Islet precursor cell (in vitro differentiated cells): ENCODE results near the gene MARF1.
A peak's percentile ranks its signal among the peaks of the same experiment; 100 is the strongest.
"Not testable (repeated sequence)": the region's sequence is repeated elsewhere in the genome, so short reads cannot be mapped to it uniquely, and the experiment has no call there.

Experiments
- DNase-seq: peaks from one replicate; pipeline ENCODE4 v3.0.0-alpha.2; 2018

The MARF1 gene

DNA sequence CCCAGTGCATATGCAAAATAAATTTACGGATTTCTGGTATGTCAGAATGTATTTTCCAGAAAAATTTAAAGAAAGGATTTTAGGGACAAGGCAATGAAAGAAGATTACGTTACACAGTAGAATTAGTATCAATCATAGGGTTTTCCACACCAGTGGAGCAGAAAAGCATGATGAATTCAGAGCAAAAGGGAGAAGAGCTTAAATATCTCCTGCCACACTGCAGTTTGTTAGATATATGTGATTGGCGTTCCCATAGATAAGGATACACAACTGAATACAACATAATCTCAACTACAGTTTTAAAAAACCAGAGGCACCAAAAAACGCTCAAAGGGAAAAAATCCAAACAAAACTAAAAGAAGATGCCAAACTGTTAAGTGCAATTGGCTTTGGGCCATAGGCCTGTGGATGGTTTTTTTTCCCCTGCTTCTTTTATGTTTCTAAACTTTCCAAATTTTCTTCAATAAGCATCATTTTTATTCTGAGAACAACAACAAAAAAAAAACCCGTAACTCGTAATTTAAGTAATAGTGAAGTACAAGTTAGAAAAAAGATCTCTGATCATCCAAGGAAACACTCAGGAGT, 22.3 kb downstream of the MARF1 start:
- no peak for DNase-seq

DNA sequence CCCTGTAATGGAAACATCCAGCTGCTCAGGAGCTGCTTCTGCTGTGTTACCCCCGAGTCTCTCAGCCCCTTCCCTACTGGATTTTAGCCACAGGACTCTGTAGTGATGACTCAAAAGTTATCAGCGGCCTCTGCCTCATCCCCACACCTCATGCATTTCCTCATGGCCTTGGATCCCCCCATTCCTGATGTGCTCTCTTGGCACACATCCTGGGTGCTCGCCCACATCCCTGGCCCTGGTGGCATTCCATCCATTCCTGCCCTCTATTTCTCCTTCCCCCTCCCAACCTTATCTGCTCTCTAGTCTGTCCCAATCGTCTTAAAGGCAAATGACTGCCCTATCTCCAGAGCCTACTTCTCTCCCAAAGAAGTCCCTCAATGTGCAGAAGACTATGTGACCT, 24.6 kb downstream of the MARF1 start:
- DNase-seq = no peak

DNA sequence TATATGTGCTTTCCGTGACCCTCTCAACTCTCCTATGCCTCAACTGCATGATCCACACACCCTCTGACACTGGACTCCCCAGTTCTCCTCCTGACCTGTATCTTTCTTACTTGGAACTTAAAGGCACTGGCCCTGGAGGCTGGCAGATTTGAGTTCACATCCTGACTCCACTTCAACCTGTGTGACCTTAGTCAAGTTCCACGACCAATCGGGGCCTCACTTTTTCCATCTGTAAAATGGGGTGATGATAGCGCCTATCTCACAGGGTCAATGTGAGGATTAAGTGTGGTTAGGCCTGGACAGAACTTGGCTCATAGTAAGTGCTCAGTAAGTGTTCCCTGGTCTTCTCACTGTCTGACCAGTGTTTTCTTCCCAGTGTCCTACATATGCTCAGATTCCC, 25.1 kb downstream of the MARF1 start:
- no peak for DNase-seq

DNA sequence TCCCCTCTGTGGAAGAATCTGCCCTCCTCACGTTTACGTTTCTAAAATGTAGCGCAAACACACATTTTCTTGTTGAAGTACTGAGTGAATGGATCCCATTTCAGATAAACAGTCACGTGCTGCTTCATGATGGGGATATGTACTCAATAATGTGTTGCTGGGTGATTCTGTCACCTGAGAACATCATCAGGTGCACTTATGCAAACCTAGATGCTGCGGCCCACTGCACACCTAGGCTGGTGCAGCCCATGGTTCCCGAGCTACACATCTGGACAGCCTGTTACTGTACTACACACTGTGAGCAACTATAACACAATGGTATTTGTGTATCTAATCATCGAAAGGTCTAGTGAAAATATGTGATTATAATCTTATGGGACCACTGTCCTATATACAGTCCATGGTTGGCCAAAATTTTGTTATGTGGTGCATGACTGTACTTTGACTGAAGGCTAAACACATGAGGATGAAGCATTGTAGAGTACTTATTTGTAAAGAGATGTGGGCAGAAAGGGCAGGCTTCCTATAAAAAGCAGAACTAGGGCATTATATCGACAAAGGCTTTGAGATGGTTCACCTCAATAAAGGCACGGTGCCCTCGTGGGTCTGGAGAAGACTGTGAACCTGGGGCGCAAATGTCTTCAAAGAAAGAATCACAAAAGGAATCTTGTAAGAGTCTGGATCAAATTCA, 26.3 kb downstream of the MARF1 start:
- DNase-seq = no peak

DNA sequence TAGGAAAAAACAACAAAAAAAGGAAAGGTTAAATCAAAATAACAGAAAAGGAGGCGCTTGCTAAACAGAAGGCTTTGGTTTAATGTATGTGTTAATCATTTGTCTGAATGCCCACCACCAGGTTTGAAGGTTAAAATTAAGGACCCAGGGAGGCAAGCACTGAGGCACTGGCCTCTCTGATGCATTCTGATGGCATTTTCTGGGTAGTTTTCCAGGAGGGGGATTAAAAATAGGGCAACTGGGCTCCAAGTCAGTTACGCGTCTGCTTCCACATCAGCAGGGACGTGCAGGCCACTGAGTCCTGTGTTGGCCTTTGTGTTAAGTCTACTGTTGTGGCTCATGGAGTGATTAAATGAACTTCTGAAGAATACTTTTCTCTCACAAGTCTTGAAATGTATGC, 26.9 kb downstream of the MARF1 start:
- DNase-seq = no peak

DNA sequence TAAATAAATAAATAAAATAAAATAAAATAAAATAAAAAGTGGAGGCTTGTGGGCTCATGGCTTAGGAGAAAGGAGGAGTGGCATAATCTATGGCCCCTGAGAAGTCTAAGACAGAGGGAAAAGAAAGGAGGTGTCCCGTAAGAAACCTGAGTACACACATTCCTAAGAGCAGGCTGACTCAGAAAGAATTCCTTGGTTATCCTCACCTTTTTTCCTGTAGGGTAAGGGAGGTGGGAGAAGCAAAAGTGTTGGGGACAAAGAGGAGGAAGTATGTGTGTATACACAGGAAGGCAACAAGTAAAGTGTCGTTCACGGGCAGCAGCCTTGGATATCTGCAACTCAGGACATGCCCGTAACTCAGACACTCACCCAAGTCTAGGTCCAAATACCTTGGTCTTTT, 29.3 kb downstream of the MARF1 start:
- no peak for DNase-seq

DNA sequence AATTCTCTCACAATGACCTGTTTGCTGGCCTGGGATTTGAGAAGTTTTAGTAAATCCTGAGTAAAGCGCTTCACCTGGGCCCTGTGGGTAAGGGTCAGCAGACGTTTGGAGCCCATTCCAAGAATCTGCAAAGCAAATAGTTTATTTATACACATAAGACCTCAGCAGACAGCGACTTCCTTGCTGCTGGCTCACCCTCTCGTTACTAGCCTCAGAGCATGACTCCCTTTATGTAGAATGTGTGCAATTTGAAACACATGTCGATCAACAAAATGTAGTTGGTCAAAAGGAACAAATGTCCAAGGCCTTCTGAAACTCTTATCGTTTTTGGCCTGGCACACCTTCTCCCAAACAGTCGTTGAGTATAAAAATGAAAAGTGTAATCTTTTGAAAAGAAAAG, 31.3 kb downstream of the MARF1 start:
- no peak for DNase-seq

DNA sequence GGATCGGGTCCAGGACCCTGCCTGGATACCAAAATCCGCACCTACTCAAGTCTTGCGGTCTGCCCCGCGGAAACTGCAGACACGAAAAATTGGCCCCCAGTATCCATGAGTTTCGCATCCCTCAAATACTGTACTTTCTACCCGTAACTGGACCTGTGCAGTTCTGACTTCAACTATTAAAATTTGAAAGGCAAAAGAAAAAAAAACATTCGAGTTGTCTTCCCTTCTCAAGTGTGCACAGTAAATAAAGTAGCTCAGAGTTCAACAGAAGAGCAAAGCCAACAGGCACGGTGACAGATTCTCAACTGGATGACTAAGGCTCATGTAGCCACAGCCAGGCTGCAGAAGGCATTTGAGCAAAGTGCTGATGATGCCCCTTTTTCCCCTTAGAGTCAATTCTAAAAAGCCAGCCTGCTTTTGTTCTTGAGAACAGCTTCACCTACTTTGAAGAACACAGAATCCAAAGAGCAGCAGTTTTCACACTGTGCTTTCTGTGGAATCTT, 32.5 kb downstream of the MARF1 start:
- DNase-seq = no peak

DNA sequence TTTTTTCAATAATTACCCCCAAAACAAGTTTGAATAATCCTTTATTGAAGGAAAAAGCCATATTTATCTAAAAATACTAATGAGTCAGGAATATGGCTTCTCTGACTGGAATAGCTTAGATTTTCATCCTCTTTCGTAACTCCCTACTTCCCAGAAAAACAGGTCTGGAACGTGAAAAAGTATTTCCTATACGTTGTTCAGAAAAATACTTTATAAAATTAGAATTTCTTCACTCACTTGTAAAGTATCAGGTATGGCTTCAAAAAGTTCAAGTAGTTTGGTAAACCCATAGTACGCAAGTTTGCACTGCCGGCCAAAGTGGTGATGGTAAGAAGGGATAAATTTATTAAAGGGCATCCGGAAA, 33.7 kb downstream of the MARF1 start:
- DNase-seq = no peak

DNA sequence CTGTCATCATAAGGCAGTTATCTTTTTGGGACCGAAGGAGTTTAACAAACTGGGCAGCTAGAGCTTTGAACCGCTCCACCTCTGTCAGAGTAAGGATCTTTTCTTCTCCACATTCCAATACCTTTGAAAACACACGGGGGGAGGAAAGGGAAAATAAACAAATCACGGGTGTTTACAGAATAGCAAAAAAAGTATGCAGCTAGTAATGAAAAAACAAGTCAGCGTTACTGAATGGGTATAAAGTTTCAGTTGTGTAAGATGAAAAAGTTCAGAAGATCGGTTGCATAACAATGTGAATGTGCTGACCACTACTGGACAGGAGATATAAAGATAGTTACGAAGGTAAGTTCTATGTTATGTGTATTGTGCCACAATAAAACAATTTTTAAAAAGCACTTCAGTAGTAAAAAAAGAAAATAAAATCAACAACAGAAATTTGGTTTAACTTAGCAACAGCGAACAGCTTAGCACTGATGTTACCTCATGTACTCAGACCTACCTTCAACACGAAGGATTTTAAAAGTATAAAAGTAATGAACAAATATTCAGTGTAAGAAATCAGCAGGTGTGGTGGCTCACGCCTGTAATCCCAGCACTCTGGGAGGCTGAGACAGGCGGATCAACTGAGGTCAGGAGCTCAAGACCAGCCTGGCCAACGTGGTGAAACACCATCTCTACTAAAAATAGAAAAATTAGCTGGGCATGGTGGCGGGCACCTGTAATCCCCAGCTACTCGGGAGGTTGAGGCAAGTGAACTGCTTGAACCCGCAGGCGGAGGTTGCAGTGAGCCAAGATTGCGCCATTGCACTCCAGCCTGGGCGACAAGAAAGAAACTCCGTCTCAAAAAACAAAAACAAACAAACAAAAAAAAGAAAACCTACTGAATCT, 34.3 kb downstream of the MARF1 start:
- DNase-seq = no peak

DNA sequence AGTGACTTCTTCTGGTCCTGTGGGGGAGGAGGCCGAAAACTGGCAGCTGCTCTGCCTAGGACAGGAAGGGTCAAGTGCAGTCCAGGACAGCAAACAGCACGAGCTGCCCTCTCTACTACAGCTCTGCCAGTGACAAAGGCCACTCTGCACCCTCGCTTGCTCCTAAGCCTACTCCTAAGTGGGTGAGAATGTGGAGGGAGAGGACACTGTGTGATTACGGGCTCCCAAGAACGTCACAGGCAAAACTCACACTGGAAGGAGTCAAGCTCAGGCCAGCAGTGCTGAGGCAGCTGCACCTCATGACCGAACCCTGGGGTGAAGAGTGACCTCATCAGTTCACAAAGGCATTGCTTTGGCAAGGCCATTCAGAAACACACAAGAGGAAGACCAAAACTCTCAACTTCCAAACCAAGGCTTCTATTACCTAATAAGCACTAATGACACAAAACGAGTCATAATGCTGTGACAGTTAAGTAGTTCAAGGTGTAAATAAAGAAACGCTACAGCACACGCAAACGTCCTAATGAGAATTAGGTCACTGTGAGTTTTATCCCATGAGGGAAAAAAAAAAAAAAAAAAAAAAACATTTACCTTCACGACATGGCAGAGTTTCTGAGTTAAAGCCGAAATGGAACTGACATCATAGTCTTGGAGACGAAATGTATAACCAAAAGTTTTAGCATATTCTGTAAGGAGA, 35.1 kb downstream of the MARF1 start:
- no peak for DNase-seq

DNA sequence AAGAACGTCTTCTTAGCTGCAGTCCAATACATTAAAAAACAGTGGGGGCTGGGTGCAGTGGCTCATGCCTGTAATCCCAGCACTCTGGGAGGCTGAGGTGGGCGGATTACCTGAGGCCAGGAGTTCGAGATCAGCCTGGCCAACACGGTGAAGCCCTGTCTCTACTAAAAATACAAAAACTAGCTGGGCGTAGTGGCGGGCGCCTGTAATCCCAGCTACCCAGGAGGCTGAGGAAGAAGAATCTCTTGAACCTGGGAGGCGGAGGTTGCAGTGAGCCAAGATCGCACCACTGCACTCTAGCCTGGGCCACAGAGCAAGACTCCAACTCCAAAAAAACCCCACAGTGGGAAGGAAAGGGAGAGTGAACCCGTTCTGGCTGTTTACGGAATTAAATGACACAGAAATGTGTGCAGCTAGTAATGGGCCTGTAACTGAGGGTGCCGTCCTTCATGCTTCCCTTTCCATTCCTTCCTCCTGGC, 35.7 kb downstream of the MARF1 start:
- not testable (repeated sequence) for DNase-seq

DNA sequence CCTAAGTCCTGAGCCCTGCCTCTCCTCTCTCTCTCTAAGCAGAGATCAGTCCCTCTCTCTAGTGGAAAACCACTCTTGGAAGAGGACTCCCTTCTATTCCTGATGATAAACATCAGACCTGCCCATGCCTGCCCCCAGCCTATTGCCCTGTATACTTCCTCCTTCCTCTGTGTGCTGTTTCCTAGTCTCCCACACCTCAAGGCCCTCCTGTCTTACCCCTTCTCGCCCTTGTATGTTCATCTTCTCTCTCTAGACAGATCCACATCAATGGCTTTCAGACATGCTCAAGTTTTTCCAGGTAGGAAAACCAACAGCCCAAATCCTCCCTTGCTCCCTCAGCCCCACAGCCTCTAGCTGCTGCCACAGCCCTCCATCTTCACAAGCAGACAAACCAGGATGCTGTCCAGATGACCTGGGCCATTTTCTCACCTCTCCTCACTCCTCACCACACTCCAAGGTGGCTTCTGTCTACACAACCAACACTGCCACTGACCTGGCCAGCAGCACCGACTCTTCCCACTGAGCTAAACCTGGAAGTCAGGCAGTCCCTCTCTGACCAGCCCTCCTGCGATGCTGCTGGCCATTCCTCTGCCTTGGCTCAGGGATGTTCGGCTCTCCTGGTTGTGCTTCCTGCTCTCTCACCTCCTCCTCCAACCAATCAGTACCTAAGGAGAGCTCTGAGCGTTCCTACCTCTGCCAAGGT, 36.3 kb downstream of the MARF1 start:
- DNase-seq = no peak

DNA sequence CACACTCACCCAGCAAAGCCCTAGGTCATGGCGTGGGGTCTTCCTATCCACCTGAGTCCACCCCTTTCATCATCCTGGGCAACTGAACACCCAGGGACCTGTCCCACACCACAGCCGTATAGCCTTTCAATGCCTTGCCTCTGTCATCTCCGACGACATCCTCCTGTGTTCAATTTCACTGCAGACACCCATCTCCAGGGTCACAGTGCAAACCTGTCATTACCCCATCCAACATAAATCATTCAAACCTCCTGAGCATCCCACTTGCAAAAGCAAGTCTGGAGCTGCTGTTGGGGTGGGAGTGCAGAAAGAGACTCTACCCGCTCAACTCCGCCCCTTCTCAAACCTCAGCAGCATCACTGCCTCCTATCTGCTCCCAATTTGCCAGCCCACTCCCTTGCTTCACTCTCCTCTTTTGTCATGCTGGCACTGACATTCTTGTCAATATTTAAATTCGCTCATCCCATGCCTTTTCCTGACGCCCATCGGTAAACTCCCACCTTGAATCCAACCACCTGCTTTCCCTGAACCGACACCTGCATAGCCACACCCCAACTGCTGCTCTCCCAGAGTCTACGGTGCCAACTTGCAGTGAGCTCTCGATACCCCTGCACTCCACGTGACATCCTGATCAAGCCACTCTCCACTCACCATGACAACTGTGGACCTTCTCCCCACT, 37.0 kb downstream of the MARF1 start:
- DNase-seq = no peak

DNA sequence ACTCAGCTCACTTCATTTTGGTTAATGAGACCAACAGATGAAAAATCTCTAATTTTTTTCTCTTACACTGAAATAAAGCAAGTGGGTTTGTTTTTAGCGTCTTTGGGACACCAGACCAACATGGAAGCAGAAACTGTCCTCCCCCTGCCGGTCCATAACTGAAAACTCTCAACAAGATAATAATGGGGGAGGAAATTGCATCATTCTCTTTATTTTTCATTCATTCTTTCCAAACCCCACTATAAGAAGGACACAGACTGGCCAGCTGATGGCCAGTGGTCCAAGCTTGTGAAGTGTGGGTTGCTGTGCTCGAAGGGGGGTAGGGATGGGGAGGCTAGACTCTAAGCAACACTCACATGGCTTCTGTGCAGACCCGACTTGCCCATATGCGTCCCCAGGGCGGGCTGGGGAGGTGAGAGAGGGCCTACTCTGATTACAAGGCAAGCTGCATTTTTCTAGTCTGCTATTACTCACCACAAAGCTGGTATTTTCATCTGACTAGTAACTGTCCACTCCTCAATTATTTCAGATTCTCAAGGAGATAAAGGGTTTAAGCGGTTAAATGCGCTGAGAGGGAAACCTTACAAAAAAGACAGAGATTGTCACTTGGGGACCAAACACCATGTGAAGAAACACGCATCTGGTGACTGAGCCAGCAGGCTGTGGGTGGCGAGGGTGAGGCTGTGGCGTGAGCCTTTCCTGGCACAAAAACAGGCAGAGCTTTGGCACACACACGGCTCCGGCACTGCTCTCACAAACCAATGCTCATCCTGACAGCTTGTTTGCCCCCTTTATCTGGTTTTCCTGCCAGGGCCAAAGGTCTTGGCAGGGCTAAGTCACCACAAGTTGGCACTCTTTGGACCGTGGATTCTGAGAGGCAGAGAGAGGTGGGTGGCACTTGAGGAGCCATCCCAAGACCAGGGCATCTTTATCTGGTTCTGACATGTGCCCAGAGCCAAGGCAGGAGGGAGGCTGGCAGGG, 38.2 kb downstream of the MARF1 start:
- peak; percentile 69 for DNase-seq

DNA sequence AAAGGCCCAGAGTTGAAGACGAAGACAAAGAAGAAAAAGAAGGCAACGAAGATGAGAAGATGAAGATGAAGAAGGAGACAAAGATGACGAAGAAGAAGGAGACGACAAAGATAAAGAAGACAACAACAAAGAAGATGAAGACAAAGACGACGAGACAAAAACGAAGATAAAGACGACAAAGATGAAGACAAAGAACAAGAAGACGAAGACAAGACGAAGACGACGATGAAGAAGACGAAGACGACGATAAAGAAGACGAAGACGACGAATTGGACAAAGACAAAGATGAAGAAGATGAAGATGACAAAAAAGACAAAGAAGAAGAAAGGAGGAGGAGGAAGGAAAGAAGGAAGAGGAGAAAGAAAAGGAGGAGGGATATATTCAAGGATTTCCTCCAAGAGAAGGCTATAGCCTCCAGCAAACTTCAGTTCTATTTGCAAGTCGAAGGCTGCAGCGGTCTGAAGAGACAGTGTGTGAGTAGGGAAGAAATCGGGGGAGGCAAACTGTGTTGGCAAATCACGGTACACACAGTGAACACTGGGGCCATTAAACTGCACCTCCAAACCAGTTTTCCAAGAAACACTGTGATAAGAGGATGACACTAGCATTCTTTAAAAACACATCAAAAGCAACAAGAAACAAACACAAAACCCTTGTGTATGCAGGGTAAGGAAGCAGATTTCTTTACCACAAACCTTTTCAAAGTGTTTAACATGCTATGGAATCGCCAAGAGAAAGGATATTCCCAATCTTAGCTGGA, 40.5 kb downstream of the MARF1 start:
- no peak for DNase-seq

DNA sequence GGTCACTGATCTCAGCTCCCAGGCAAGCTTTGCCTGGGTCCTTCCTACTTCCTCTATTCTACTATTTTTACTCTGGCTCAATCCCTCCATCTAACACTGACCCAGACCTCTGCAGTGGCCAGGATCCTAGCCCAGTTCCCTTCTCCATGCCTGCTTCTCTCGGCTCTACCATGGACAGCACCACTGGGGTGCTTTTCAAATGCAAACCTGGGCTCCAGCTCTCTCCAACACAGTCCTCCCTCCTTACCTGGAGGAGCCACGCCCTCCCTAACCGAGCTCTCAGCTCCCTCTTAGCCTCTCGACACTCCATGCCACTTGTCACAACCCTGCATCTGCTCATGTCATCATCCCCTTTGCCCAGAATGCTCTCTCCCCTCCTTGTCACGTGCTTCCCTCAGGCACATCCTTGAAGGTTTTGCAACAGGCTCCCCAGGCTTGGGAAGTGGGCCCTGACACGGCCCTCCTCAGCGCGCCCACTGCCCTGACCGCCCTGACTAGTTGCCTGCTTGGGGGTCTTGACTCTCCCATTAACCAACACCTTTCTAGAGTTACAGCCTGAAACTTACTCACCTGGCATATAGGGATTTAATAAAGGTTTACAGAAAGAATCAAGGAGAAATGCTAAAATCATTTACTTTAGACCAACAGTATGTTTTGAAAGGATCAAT, 41.6 kb downstream of the MARF1 start:
- DNase-seq = peak; percentile 69

DNA sequence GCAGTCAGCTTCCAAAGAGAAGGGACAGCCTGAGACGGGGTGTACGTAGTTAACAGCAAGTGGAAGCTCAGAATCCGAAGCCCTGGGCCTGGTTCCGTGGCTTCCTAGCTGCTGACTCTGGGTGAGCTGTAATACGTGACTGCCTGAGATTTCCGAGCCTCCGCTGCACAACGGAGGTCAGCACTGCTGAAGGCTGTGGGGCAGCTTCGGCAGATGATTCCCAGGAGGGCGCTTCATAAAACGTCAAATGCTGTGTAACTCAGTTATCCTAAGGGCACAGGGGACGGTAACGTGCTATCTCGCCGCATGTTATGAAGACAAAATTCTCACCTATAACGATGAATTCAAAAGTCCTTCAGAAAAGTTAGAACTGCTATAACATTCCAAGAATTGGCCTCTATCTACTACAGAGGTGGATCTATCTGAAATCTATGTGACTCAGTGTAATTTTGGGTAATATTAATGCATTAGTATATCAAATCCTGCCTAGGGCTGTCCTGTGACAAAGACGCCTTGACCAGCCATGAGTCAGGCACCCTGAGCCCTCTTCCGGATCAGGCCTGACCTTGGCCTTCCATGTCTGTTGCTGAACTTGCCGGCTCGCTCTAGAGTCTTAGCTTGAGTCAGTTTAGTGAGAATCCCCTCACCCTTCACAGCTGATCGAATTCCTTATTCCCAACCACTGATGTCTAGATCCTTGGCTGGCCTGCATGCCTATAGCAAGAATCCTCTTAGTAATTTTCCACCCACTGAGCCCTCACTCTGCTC, 43.5 kb downstream of the MARF1 start:
- DNase-seq = no peak
